ENCODE results near the gene SYNJ1. TPM values are rescaled to one million over a fixed set of nuclear protein-coding genes. Genes with fewer than 3 reads are reported as not detected.

The SYNJ1 gene
- total and polyA plus RNA-seq, 2 donors from 2014 or later, result 6.6 to 24.3 TPM

GRCh38 chr21:32733990-32734613, 6.3 kb upstream of the SYNJ1 start:
- TF ChIP-seq CTCF (IDR thresholded peaks at IDR 0.05; ENCODE audit: borderline replicate concordance, extremely low read depth, insufficient read depth), result no peak
- intact Hi-C loops (cut with DNase I), result no loop called here
- Histone ChIP-seq H3K27ac (ENCODE audit: low read depth in 2 of 2, low read length in 2 of 2) (no peak overlapping the region), H3K9me3 (ENCODE audit: control insufficient read depth in 2 of 3, insufficient read depth in 1 of 3, low read length in 3 of 3) (no peaks in the 10 kb centered on the region), H3K4me1 (ENCODE audit: control insufficient read depth in 2 of 3, insufficient read depth in 2 of 3, low read depth in 1 of 3, low read length in 3 of 3) (no peaks in the 10 kb centered on the region), H3K9ac (ENCODE audit: low read length in 3 of 3) (no peak overlapping the region), H3K36me3 (ENCODE audit: control insufficient read depth in 2 of 3, insufficient read depth in 3 of 3, low read length in 3 of 3) (peaks cover 0 to 13% (median 0%) of the 10 kb centered on the region in 3 donors), H3K4me3 (ENCODE audit: low read length in 3 of 3) (no peak overlapping the region), H3K27me3 (ENCODE audit: control insufficient read depth, insufficient read depth, low read length) (no peaks in the 10 kb centered on the region)
- FAIRE-seq (no peak), DNase-seq (no peak)

GRCh38 chr21:32733356-32733755, 5.5 kb upstream of the SYNJ1 start:
- Histone ChIP-seq H3K9ac (ENCODE audit: low read length in 3 of 3) (no peak overlapping the region), H3K9me3 (ENCODE audit: control insufficient read depth in 2 of 3, insufficient read depth in 1 of 3, low read length in 3 of 3) (no peaks in the 10 kb centered on the region), H3K4me1 (ENCODE audit: control insufficient read depth in 2 of 3, insufficient read depth in 2 of 3, low read depth in 1 of 3, low read length in 3 of 3) (peaks cover 0 to 3% (median 0%) of the 10 kb centered on the region in 3 donors), H3K27ac (ENCODE audit: low read depth in 2 of 2, low read length in 2 of 2) (no peak overlapping the region), H3K27me3 (ENCODE audit: control insufficient read depth, insufficient read depth, low read length) (no peaks in the 10 kb centered on the region), H3K36me3 (ENCODE audit: control insufficient read depth in 2 of 3, insufficient read depth in 3 of 3, low read length in 3 of 3) (peaks cover 0 to 13% (median 0%) of the 10 kb centered on the region in 3 donors), H3K4me3 (ENCODE audit: low read length in 3 of 3) (no peak overlapping the region)
- TF ChIP-seq CTCF (IDR thresholded peaks at IDR 0.05; ENCODE audit: borderline replicate concordance, extremely low read depth, insufficient read depth), result no peak
- DNase-seq (no peak), FAIRE-seq (no peak)
- intact Hi-C loops (cut with DNase I), result no loop called here

- intact Hi-C loops (cut with DNase I), result no loop called here
- no peak overlapping the region for H3K9ac ChIP-seq (ENCODE audit: low read length in 3 of 3)
- H3K36me3 ChIP-seq (ENCODE audit: control insufficient read depth in 2 of 3, insufficient read depth in 3 of 3, low read length in 3 of 3), result peaks cover 0 to 13% (median 0%) of the 10 kb centered on the region in 3 donors
- H3K4me1 ChIP-seq (ENCODE audit: control insufficient read depth in 2 of 3, insufficient read depth in 2 of 3, low read depth in 1 of 3, low read length in 3 of 3), result peaks cover 0 to 3% (median 0%) of the 10 kb centered on the region in 3 donors
- no peaks in the 10 kb centered on the region for H3K9me3 ChIP-seq (ENCODE audit: control insufficient read depth in 2 of 3, insufficient read depth in 1 of 3, low read length in 3 of 3)
- no peak overlapping the region for H3K27ac ChIP-seq (ENCODE audit: low read depth in 2 of 2, low read length in 2 of 2)
- no peaks in the 10 kb centered on the region for H3K27me3 ChIP-seq (ENCODE audit: control insufficient read depth, insufficient read depth, low read length)
- FAIRE-seq (no peak), DNase-seq (no peak)
- TF ChIP-seq CTCF (IDR thresholded peaks at IDR 0.05; ENCODE audit: borderline replicate concordance, extremely low read depth, insufficient read depth), result no peak
- no peak overlapping the region for H3K4me3 ChIP-seq (ENCODE audit: low read length in 3 of 3)
These were observed 4.7 kb upstream of the SYNJ1 start for GRCh38 chr21:32732544-32732943.

Data from kidney (tissue), 14 donors.